Stimulated activated CD4-positive, alpha-beta T cell treated with anti-CD3 and anti-CD28 coated beads, Interleukin-1b, Interleukin-23, amount 100 ng/mL, for 24 hours (primary cell): Measurements from ENCODE around the gene SUV39H2.
"Not testable (repeated sequence)": the region's sequence is repeated elsewhere in the genome, so short reads cannot be mapped to it uniquely, and the experiment has no call there.

Experiments
- DNase-seq, 4 experiments: peaks; one replicate each; pipeline ENCODE4 v3.0.0-alpha.2; 2020; ENCODE audit warnings: low read depth in 4 of 4, low spot score in 1 of 4

Gene SUV39H2

GRCh38 chr10:14926722-14927416 lies 48.2 kb downstream of the SUV39H2 start:
- no peak for DNase-seq

GRCh38 chr10:14930610-14931009 lies 51.9 kb downstream of the SUV39H2 start:
- no peak for DNase-seq

DNA sequence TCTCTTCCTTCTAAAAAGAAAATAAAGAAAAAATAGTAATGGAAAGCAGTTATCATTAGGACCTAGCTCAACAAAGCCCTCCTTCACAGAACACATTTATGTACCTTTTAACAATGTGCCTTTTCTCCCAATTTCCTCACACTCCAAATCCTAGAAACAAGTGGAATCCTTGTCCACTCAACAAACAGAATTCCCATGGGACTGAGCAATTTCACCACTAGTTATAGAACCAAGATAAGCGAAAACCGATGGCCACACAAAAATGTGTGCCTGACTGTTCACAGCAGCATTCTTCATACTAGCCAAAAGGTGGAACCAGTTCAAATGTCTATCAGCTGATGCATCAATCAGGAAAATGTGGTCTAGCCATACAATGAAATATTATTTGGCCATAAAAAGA lies 57.9 kb downstream of the SUV39H2 start:
- no peak for DNase-seq

DNA sequence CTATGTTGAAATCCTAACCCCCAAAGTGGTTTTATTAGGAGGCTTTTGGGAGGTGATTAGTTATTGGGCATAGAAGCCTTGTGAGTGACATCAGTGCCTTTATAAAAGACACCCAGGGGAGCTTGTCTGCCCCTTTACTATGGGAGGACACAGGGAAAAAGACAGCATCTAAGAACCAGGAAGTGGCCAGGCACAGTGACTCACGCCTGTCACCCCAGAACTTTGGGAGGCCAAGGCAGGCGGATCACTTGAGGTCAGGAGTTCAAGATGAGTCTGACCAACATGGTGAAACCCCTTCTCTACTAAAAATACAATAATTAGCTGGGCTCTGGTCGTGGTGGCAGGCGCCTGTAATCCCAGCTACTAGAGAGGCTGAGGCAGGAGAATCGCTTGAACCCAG lies 60.3 kb downstream of the SUV39H2 start:
- not testable (repeated sequence) for DNase-seq

- DNase-seq = not testable (repeated sequence)
Measured at GRCh38 chr10:14942147-14942949, 63.7 kb downstream of the SUV39H2 start.

GRCh38 chr10:14942950-14943338 lies 64.3 kb downstream of the SUV39H2 start:
- not testable (repeated sequence) for DNase-seq

GRCh38 chr10:14945108-14945507 lies 66.4 kb downstream of the SUV39H2 start:
- no peak for DNase-seq

GRCh38 chr10:14947268-14947667 lies 68.6 kb downstream of the SUV39H2 start:
- DNase-seq = no peak

GRCh38 chr10:14949291-14949690 lies 70.6 kb downstream of the SUV39H2 start:
- DNase-seq = no peak

DNA sequence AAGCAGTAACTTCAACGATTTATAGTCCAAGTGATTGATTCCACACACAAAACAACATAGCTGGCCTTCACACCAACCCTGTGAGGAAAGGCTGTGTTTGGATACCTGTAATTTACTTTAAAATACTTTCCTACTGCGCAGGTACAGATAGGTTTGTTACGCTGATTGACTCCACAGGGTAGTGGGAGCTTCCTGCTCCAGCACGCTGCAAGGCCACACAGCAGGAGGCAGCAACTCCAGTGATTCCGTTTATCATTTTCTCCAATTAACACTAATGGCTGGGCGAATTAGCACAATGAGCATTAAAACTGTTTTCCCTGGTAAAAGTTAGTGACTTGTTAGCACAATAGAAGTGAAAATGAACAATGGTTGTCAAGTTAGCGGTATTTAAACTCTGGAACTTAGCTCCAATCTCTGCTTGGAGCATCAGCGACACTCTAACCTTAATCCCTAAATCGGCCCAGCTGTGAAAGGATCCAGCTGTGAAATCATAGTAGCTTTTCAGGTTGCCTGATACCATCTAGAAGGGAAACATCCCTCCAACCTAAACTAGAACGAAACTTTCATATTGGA lies 74.3 kb downstream of the SUV39H2 start:
- DNase-seq = no peak

- peak in 1 of 4 experiments; percentile 1 for DNase-seq
Measured at GRCh38 chr10:14953424-14954000, 74.8 kb downstream of the SUV39H2 start.
